Measurements from ENCODE around the gene MSH3. TPM values are rescaled to one million over a fixed set of nuclear protein-coding genes. Genes with fewer than 3 reads are reported as not detected.

Gene MSH3
- total and polyA plus RNA-seq, 2 of the 8 experiments (the other 6 are each of a cell fraction or from before 2014, with no cell fraction given) = 3.6 to 22.6 TPM

- Histone ChIP-seq H2AFZ (ENCODE audit: low read length) (no peak overlapping the region), H3K9me3 (ENCODE audit: insufficient read depth in 2 of 2, low read depth in 1 of 2, low read length in 1 of 2) (no peaks in the 10 kb centered on the region), H3K23me2 (ENCODE audit: low read depth, low read length) (no peaks in the 10 kb centered on the region), H2BK120ac (replicated peaks; ENCODE audit: low read depth, low read length) (no peak overlapping the region), H4K91ac (replicated peaks; ENCODE audit: insufficient read length, low read length) (no peak overlapping the region), H3K4me1 (replicated peaks in 1 of 4; ENCODE audit: control insufficient read depth in 3 of 4, insufficient read depth in 4 of 4, low read length in 3 of 4) (peaks cover 0 to 5% (median 1%) of the 10 kb centered on the region in 4 experiments; a peak in 2 of 7 replicates), H3K36me3 (ENCODE audit: control insufficient read depth in 2 of 4, insufficient read depth in 4 of 4, low read length in 3 of 4) (peaks cover 0 to 3% (median 2%) of the 10 kb centered on the region in 4 experiments; a peak in 3 of 8 replicates), H2BK20ac (ENCODE audit: low read length) (no peak overlapping the region), H3K14ac (ENCODE audit: insufficient read length) (no peak overlapping the region), H4K5ac (ENCODE audit: insufficient read length, low read depth, low read length) (no peak overlapping the region), H2BK15ac (ENCODE audit: low read length) (no peak overlapping the region), H3K27me3 (replicated peaks in 1 of 4; ENCODE audit: control insufficient read depth in 3 of 4, extremely low read depth in 1 of 4, insufficient read depth in 3 of 4, low read length in 3 of 4) (no peaks in the 10 kb centered on the region), H3K79me2 (ENCODE audit: control insufficient read depth in 1 of 2, insufficient read depth in 2 of 2, low read length in 2 of 2) (no peaks in the 10 kb centered on the region), H4K8ac (ENCODE audit: extremely low read depth, insufficient read depth, low read length) (no peak overlapping the region), H3K4me3 (ENCODE audit: extremely low read depth in 1 of 4, insufficient read depth in 2 of 4, low read depth in 3 of 4, low read length in 4 of 4) (no peak overlapping the region), H2BK12ac (ENCODE audit: low read depth, low read length) (no peak overlapping the region), H3K79me1 (ENCODE audit: low read depth, low read length) (no peaks in the 10 kb centered on the region), H3K4ac (replicated peaks; ENCODE audit: insufficient read length, low read depth, low read length) (no peak overlapping the region), H3K27ac (ENCODE audit: low read depth, low read length) (no peak overlapping the region), H4K20me1 (replicated peaks in 1 of 2; ENCODE audit: control insufficient read depth in 1 of 2, insufficient read depth in 2 of 2, low read length in 2 of 2) (no peaks in the 10 kb centered on the region), H3K9ac (replicated peaks in 1 of 4; ENCODE audit: extremely low read depth in 1 of 4, low read depth in 3 of 4, low read length in 3 of 4) (no peak overlapping the region), H2AK5ac (ENCODE audit: low read depth, low read length) (no peak overlapping the region), H3K56ac (replicated peaks; ENCODE audit: insufficient read length, low read depth, low read length) (no peak overlapping the region), H3K23ac (ENCODE audit: insufficient read length) (no peak overlapping the region), H2BK5ac (ENCODE audit: low read depth, low read length) (no peak overlapping the region), H3K18ac (ENCODE audit: extremely low read depth, low read length) (no peak overlapping the region), H3K4me2 (ENCODE audit: insufficient read depth in 1 of 2, low read depth in 2 of 2, low read length in 2 of 2) (no peak overlapping the region)
- POLR2A ChIA-PET (ENCODE audit: partially characterized antibody) = interaction anchor here (0.6 kb wide), 2 partner anchors 271 to 388 kb away, joined by 3 read pairs; no protein-coding TSS in a partner anchor
- DNase-seq (ENCODE audit: low read depth in 1 of 2, low spot score in 2 of 2) = no peak
- TF ChIP-seq EP300 (IDR thresholded peaks at IDR 0.05; ENCODE audit: borderline replicate concordance in 1 of 2, low read depth in 2 of 2, low read length in 2 of 2) (no peak), CHD1 (IDR thresholded peaks at IDR 0.05; ENCODE audit: low read depth, low read length) (no peak), PHF8 (conservative IDR thresholded peaks at IDR 0.05; ENCODE audit: low read depth, low read length) (no peak), EGR1 (IDR thresholded peaks at IDR 0.05; ENCODE audit: borderline replicate concordance, low read depth, low read length) (no peak), TEAD4 (IDR thresholded peaks at IDR 0.05; ENCODE audit: low read depth, low read length) (no peak), FOSL1 (IDR thresholded peaks at IDR 0.05; ENCODE audit: insufficient read depth, low read depth, low read length) (no peak)
- TF ChIP-seq, protein P1, sequence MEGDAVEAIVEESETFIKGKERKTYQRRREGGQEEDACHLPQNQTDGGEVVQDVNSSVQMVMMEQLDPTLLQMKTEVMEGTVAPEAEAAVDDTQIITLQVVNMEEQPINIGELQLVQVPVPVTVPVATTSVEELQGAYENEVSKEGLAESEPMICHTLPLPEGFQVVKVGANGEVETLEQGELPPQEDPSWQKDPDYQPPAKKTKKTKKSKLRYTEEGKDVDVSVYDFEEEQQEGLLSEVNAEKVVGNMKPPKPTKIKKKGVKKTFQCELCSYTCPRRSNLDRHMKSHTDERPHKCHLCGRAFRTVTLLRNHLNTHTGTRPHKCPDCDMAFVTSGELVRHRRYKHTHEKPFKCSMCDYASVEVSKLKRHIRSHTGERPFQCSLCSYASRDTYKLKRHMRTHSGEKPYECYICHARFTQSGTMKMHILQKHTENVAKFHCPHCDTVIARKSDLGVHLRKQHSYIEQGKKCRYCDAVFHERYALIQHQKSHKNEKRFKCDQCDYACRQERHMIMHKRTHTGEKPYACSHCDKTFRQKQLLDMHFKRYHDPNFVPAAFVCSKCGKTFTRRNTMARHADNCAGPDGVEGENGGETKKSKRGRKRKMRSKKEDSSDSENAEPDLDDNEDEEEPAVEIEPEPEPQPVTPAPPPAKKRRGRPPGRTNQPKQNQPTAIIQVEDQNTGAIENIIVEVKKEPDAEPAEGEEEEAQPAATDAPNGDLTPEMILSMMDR (IDR thresholded peaks at IDR 0.05; ENCODE audit: control extremely low read depth in 1 of 3, insufficient read depth in 1 of 3, low read depth in 1 of 3, low read length in 3 of 3) = no peak
- WGBS, 2 experiments (ENCODE audit: extremely low coverage in 1 of 2, insufficient coverage in 1 of 2, insufficient read length in 1 of 2, insufficient replicate concordance in 2 of 2, low coverage in 1 of 2, low lambda C conversion rate in 2 of 2, missing lambda C conversion rate in 1 of 2) = 92% methylated on average over 4 of the region's 4 CpGs; no CpG with 5 or more reads in 1 of the 2 experiments
- no peak for FAIRE-seq
- CTCF ChIA-PET (ENCODE audit: partially characterized antibody) = interaction anchor here (0.6 to 1.4 kb wide), 2 partner anchors 19 to 113 kb away, joined by 3 read pairs; no protein-coding TSS in a partner anchor
Observed at GRCh38 chr5:80705801-80706200, 51.3 kb downstream of the MSH3 start.

Measured in H1 (cell line).